ENCODE data around the gene ADGRG6.

The ADGRG6 gene

DNA sequence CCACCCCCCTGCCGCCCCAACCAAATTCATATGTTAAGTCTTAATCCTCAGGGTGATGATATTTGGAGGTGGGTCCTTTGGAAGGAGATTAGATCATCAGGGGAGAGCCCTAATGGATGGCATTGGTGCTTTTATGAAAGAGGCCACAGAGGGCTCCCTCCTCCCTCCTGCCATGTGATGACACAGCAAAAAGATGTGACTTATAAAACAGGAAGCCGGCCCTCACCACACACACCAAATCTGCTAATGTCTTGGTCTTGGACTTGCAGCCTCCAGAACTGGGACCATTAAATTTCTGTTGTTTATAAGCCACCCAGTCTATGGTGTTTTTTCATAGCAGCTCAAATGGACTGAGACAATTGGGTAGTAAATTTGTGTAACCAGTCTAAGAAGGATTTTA lies 176.3 kb downstream of the ADGRG6 start:
- Histone ChIP-seq H4K12ac (ENCODE audit: low read depth, low read length) (no peak overlapping the region), H3K4me3 (ENCODE audit: low read depth, low read length) (no peak overlapping the region), H3K4me1 (ENCODE audit: control insufficient read depth in 1 of 2, insufficient read depth in 2 of 2, low read length in 2 of 2) (no peaks in the 10 kb centered on the region), H2BK120ac (ENCODE audit: insufficient read depth, low read length, poor library complexity) (no peak overlapping the region), H3K18ac (ENCODE audit: low read length) (no peak overlapping the region), H2AFZ (ENCODE audit: insufficient read depth, low read length, poor library complexity) (no peak overlapping the region), H3K9ac (ENCODE audit: low read length) (no peak overlapping the region), H3K4ac (ENCODE audit: low read depth, low read length) (no peak overlapping the region), H3K79me2 (ENCODE audit: control insufficient read depth, insufficient read depth, low read length, poor library complexity) (no peaks in the 10 kb centered on the region), H3K14ac (ENCODE audit: low read length) (no peak overlapping the region), H3K9me3 (ENCODE audit: insufficient read depth, low read depth, low read length) (no peaks in the 10 kb centered on the region), H3K79me1 (ENCODE audit: low read length) (no peaks in the 10 kb centered on the region), H3K27ac (ENCODE audit: low read depth, low read length) (no peak overlapping the region), H4K8ac (ENCODE audit: low read depth, low read length) (no peak overlapping the region), H2AK5ac (ENCODE audit: low read length) (no peak overlapping the region), H3K23ac (ENCODE audit: low read length) (no peak overlapping the region), H3K36me3 (ENCODE audit: control insufficient read depth in 1 of 2, insufficient read depth in 2 of 2, low read length in 2 of 2) (no peaks in the 10 kb centered on the region), H2BK12ac (ENCODE audit: low read length) (no peak overlapping the region), H4K91ac (ENCODE audit: low read depth, low read length) (no peak overlapping the region), H2BK5ac (ENCODE audit: low read depth, low read length, poor library complexity) (no peak overlapping the region), H3K27me3 (ENCODE audit: insufficient read depth, low read length) (no peaks in the 10 kb centered on the region), H3K4me2 (ENCODE audit: low read length) (no peak overlapping the region)
- WGBS (ENCODE audit: extremely low coverage, insufficient coverage, insufficient read length), result no CpG with 5 or more reads among the region's 2 CpGs
- no peak for DNase-seq

DNA sequence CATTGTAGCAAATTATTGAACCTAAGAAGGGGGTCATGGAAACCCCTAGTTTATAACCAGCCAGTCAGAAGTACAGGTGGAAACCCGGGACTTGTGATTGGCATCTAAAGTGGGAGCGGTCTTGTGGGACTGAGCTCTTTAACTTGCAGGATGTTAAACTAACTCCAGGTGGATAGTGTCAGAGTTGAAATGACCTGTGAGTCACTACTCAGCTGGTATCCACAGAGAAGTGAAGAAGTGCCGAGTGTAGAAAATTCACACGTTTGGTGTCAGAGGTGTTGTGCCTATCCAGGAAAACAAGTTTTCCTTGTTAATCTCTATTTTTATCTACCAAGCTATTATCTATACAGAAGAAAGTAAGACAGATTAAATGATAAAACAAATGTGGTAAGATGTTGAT lies 179.7 kb downstream of the ADGRG6 start:
- Histone ChIP-seq H2BK12ac (ENCODE audit: low read length) (no peak overlapping the region), H2BK120ac (ENCODE audit: insufficient read depth, low read length, poor library complexity) (no peak overlapping the region), H2AFZ (ENCODE audit: insufficient read depth, low read length, poor library complexity) (no peak overlapping the region), H3K23ac (ENCODE audit: low read length) (no peak overlapping the region), H3K36me3 (ENCODE audit: control insufficient read depth in 1 of 2, insufficient read depth in 2 of 2, low read length in 2 of 2) (no peaks in the 10 kb centered on the region), H3K79me2 (ENCODE audit: control insufficient read depth, insufficient read depth, low read length, poor library complexity) (no peaks in the 10 kb centered on the region), H3K4me3 (ENCODE audit: low read depth, low read length) (no peak overlapping the region), H3K18ac (ENCODE audit: low read length) (no peak overlapping the region), H2AK5ac (ENCODE audit: low read length) (no peak overlapping the region), H3K4me2 (ENCODE audit: low read length) (no peak overlapping the region), H3K14ac (ENCODE audit: low read length) (no peak overlapping the region), H3K27ac (ENCODE audit: low read depth, low read length) (no peak overlapping the region), H3K4me1 (ENCODE audit: control insufficient read depth in 1 of 2, insufficient read depth in 2 of 2, low read length in 2 of 2) (no peaks in the 10 kb centered on the region), H4K12ac (ENCODE audit: low read depth, low read length) (no peak overlapping the region), H3K79me1 (ENCODE audit: low read length) (no peaks in the 10 kb centered on the region), H3K27me3 (ENCODE audit: insufficient read depth, low read length) (no peaks in the 10 kb centered on the region), H3K4ac (ENCODE audit: low read depth, low read length) (no peak overlapping the region), H4K91ac (ENCODE audit: low read depth, low read length) (no peak overlapping the region), H4K8ac (ENCODE audit: low read depth, low read length) (no peak overlapping the region), H3K9ac (ENCODE audit: low read length) (no peak overlapping the region), H2BK5ac (ENCODE audit: low read depth, low read length, poor library complexity) (no peak overlapping the region), H3K9me3 (ENCODE audit: insufficient read depth, low read depth, low read length) (no peaks in the 10 kb centered on the region)
- peak; percentile 6 to 56 for DNase-seq
- no CpG with 5 or more reads among the region's 4 CpGs for WGBS (ENCODE audit: extremely low coverage, insufficient coverage, insufficient read length)

DNA sequence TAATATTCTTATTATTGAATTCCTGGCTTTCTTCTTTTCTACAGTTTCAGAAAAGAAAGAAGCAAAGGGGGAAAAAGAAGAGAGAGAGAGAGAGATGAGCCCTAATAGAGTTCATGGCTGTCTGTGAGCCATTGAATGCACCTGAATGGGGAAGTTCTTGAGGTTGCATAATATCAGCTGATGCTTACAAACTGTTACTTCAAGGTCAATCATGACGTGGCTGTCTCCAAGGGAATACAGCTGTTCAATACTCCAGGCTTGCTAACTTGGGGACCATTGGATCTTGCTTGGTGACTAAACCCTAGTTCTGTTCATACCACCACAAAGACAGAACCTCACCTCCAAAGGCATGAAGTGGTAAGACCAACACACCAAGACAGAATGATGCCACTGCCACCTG lies 180.4 kb downstream of the ADGRG6 start:
- Histone ChIP-seq H3K4ac (ENCODE audit: low read depth, low read length) (no peak overlapping the region), H3K79me1 (ENCODE audit: low read length) (no peaks in the 10 kb centered on the region), H3K79me2 (ENCODE audit: control insufficient read depth, insufficient read depth, low read length, poor library complexity) (no peaks in the 10 kb centered on the region), H3K4me1 (ENCODE audit: control insufficient read depth in 1 of 2, insufficient read depth in 2 of 2, low read length in 2 of 2) (no peaks in the 10 kb centered on the region), H4K91ac (ENCODE audit: low read depth, low read length) (no peak overlapping the region), H3K4me2 (ENCODE audit: low read length) (no peak overlapping the region), H2BK5ac (ENCODE audit: low read depth, low read length, poor library complexity) (no peak overlapping the region), H2AK5ac (ENCODE audit: low read length) (no peak overlapping the region), H3K9ac (ENCODE audit: low read length) (no peak overlapping the region), H3K27me3 (ENCODE audit: insufficient read depth, low read length) (no peaks in the 10 kb centered on the region), H2BK12ac (ENCODE audit: low read length) (no peak overlapping the region), H4K8ac (ENCODE audit: low read depth, low read length) (no peak overlapping the region), H3K9me3 (ENCODE audit: insufficient read depth, low read depth, low read length) (no peaks in the 10 kb centered on the region), H3K23ac (ENCODE audit: low read length) (no peak overlapping the region), H2BK120ac (ENCODE audit: insufficient read depth, low read length, poor library complexity) (no peak overlapping the region), H2AFZ (ENCODE audit: insufficient read depth, low read length, poor library complexity) (no peak overlapping the region), H4K12ac (ENCODE audit: low read depth, low read length) (no peak overlapping the region), H3K4me3 (ENCODE audit: low read depth, low read length) (no peak overlapping the region), H3K27ac (ENCODE audit: low read depth, low read length) (no peak overlapping the region), H3K14ac (ENCODE audit: low read length) (no peak overlapping the region), H3K18ac (ENCODE audit: low read length) (no peak overlapping the region), H3K36me3 (ENCODE audit: control insufficient read depth in 1 of 2, insufficient read depth in 2 of 2, low read length in 2 of 2) (no peaks in the 10 kb centered on the region)
- no CpG with 5 or more reads among the region's 1 CpG for WGBS (ENCODE audit: extremely low coverage, insufficient coverage, insufficient read length)
- DNase-seq, result no peak

DNA sequence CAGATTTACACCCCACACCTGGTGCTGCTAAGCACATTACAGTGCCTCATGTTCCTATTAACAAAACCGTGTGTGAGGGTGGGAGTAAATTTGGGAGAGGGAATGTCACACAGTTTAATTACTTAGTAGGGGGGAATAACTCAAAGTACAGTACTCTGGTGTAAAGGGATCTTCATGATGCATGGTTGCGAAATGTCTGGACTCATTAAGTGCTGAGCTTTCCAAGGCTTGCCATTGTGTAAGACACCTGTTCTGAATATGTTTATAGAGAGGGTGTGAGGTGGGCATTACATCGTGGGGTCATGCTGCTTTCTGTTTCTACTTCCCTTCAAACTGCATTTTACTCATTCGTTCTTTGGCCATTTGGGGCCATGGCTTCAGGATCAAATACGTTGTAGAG lies 181.2 kb downstream of the ADGRG6 start:
- Histone ChIP-seq H3K4ac (ENCODE audit: low read depth, low read length) (no peak overlapping the region), H3K4me2 (ENCODE audit: low read length) (no peak overlapping the region), H4K12ac (ENCODE audit: low read depth, low read length) (no peak overlapping the region), H4K91ac (ENCODE audit: low read depth, low read length) (no peak overlapping the region), H3K9ac (ENCODE audit: low read length) (no peak overlapping the region), H2BK5ac (ENCODE audit: low read depth, low read length, poor library complexity) (no peak overlapping the region), H3K18ac (ENCODE audit: low read length) (no peak overlapping the region), H4K8ac (ENCODE audit: low read depth, low read length) (no peak overlapping the region), H3K9me3 (ENCODE audit: insufficient read depth, low read depth, low read length) (no peaks in the 10 kb centered on the region), H3K79me2 (ENCODE audit: control insufficient read depth, insufficient read depth, low read length, poor library complexity) (no peaks in the 10 kb centered on the region), H2AFZ (ENCODE audit: insufficient read depth, low read length, poor library complexity) (no peak overlapping the region), H3K14ac (ENCODE audit: low read length) (no peak overlapping the region), H2BK12ac (ENCODE audit: low read length) (no peak overlapping the region), H2BK120ac (ENCODE audit: insufficient read depth, low read length, poor library complexity) (no peak overlapping the region), H3K4me3 (ENCODE audit: low read depth, low read length) (no peak overlapping the region), H3K79me1 (ENCODE audit: low read length) (no peaks in the 10 kb centered on the region), H2AK5ac (ENCODE audit: low read length) (no peak overlapping the region), H3K4me1 (ENCODE audit: control insufficient read depth in 1 of 2, insufficient read depth in 2 of 2, low read length in 2 of 2) (no peaks in the 10 kb centered on the region), H3K23ac (ENCODE audit: low read length) (no peak overlapping the region), H3K27me3 (ENCODE audit: insufficient read depth, low read length) (no peaks in the 10 kb centered on the region), H3K36me3 (ENCODE audit: control insufficient read depth in 1 of 2, insufficient read depth in 2 of 2, low read length in 2 of 2) (no peaks in the 10 kb centered on the region), H3K27ac (ENCODE audit: low read depth, low read length) (no peak overlapping the region)
- no peak for DNase-seq
- no CpG with 5 or more reads among the region's 5 CpGs for whole genome bisulfite sequencing (ENCODE audit: extremely low coverage, insufficient coverage, insufficient read length)

All from trophoblast cell (in vitro differentiated cells and primary cell).